Measurements from ENCODE around the gene SRPK2.

GRCh38 chr7:105295596-105296352 lies 92.9 kb downstream of the SRPK2 start:
- TF ChIP-seq, protein P1, sequence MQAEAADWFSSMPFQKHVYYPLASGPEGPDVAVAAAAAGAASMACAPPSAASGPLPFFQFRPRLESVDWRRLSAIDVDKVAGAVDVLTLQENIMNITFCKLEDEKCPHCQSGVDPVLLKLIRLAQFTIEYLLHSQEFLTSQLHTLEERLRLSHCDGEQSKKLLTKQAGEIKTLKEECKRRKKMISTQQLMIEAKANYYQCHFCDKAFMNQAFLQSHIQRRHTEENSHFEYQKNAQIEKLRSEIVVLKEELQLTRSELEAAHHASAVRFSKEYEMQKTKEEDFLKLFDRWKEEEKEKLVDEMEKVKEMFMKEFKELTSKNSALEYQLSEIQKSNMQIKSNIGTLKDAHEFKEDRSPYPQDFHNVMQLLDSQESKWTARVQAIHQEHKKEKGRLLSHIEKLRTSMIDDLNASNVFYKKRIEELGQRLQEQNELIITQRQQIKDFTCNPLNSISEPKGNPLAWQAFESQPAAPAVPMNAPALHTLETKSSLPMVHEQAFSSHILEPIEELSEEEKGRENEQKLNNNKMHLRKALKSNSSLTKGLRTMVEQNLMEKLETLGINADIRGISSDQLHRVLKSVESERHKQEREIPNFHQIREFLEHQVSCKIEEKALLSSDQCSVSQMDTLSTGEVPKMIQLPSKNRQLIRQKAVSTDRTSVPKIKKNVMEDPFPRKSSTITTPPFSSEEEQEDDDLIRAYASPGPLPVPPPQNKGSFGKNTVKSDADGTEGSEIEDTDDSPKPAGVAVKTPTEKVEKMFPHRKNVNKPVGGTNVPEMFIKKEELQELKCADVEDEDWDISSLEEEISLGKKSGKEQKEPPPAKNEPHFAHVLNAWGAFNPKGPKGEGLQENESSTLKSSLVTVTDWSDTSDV (CRISPR knock-in tag; IDR thresholded peaks at IDR 0.05): no peak
- TF ChIP-seq EHMT2 (IDR thresholded peaks at IDR 0.05; ENCODE audit: borderline replicate concordance, low read depth, low read length): no peak
- TF ChIP-seq SRF (IDR thresholded peaks at IDR 0.05; ENCODE audit: low read depth, low read length): no peak
- no peak for TF ChIP-seq MAX (IDR thresholded peaks at IDR 0.05)
- TF ChIP-seq EZH2 (conservative IDR thresholded peaks at IDR 0.05; ENCODE audit: low read depth, low read length): no peak
- no peak for TF ChIP-seq KAT2B (IDR thresholded peaks at IDR 0.05; ENCODE audit: borderline replicate concordance, low read depth, low read length)
- TF ChIP-seq, protein P2, sequence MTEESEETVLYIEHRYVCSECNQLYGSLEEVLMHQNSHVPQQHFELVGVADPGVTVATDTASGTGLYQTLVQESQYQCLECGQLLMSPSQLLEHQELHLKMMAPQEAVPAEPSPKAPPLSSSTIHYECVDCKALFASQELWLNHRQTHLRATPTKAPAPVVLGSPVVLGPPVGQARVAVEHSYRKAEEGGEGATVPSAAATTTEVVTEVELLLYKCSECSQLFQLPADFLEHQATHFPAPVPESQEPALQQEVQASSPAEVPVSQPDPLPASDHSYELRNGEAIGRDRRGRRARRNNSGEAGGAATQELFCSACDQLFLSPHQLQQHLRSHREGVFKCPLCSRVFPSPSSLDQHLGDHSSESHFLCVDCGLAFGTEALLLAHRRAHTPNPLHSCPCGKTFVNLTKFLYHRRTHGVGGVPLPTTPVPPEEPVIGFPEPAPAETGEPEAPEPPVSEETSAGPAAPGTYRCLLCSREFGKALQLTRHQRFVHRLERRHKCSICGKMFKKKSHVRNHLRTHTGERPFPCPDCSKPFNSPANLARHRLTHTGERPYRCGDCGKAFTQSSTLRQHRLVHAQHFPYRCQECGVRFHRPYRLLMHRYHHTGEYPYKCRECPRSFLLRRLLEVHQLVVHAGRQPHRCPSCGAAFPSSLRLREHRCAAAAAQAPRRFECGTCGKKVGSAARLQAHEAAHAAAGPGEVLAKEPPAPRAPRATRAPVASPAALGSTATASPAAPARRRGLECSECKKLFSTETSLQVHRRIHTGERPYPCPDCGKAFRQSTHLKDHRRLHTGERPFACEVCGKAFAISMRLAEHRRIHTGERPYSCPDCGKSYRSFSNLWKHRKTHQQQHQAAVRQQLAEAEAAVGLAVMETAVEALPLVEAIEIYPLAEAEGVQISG (CRISPR knock-in tag; IDR thresholded peaks at IDR 0.05): no peak

Measured in HepG2 (cell line).